Neural cell (in vitro differentiated cells): ENCODE data around the gene UBE2I. TPM values are rescaled to one million over a fixed set of nuclear protein-coding genes. Genes with fewer than 3 reads are reported as not detected.
"Not testable (repeated sequence)": the region's sequence is repeated elsewhere in the genome, so short reads cannot be mapped to it uniquely, and the experiment has no call there.

Source experiments
- H2AFZ ChIP-seq: fragments of 200-600, 300-800 bp; sonication (generic), shearing (Covaris generic); 2 replicates; pipeline ENCODE4 v1.6.0; 2014; ENCODE audit warnings: low read depth, mild to moderate bottlenecking, antibody characterized with exemption, low read length, moderate library complexity
- H3F3A ChIP-seq: fragments of 200-600 bp; shearing (Covaris generic); 2 replicates; pipeline ENCODE4 v1.6.1; 2016; ENCODE audit warnings: mild to moderate bottlenecking, moderate library complexity, mixed read lengths, antibody characterized with exemption, low read length; ENCODE audit not compliant: insufficient read depth, poor library complexity, severe bottlenecking
- H3K27ac ChIP-seq: fragments of 200-600, 300-800 bp; sonication (generic), shearing (Covaris generic); 2 replicates; pipeline ENCODE4 v1.5.1; 2014; ENCODE audit warnings: mild to moderate bottlenecking, low read length, moderate library complexity
- H3K27me3 ChIP-seq: fragments of 300-800, 200-600 bp; sonication (generic), shearing (Covaris generic); 2 replicates; pipeline ENCODE4 v1.6.0; 2014; ENCODE audit warnings: mild to moderate bottlenecking, low read depth, low read length, moderate library complexity; ENCODE audit not compliant: insufficient read depth
- H3K36me3 ChIP-seq: fragments of 300-800, 200-600 bp; sonication (generic), shearing (Covaris generic); 2 replicates; pipeline ENCODE4 v1.5.1; 2014; ENCODE audit warnings: mild to moderate bottlenecking, antibody characterized with exemption, low read length, moderate library complexity; ENCODE audit not compliant: insufficient read depth
- H3K4me2 ChIP-seq: fragments of 300-800, 200-600 bp; sonication (generic), shearing (Covaris generic); 2 replicates; pipeline ENCODE4 v1.6.0; 2014; ENCODE audit warnings: mild to moderate bottlenecking, low read length
- H3K4me3 ChIP-seq: fragments of 300-800, 200-600 bp; sonication (generic), shearing (Covaris generic); 2 replicates; pipeline ENCODE4 v1.5.1; 2014; ENCODE audit warnings: mild to moderate bottlenecking, low read length, moderate library complexity
- H3K79me2 ChIP-seq: fragments of 200-600 bp; shearing (Covaris generic); replicated peaks from 2 replicates; pipeline ENCODE4 v1.6.0; 2014; ENCODE audit warnings: mild to moderate bottlenecking, low read length, moderate library complexity; ENCODE audit not compliant: insufficient read depth
- H3K9ac ChIP-seq: fragments of 300-800, 200-600 bp; sonication (generic), shearing (Covaris generic); 2 replicates; pipeline ENCODE4 v1.6.1; 2016; ENCODE audit warnings: mild to moderate bottlenecking, low read length, mixed read lengths
- H3K9me2 ChIP-seq: fragments of 200-600 bp; shearing (Covaris generic); 2 replicates; pipeline ENCODE4 v1.6.1; 2016; ENCODE audit warnings: mild to moderate bottlenecking, low read length, mixed read lengths; ENCODE audit not compliant: insufficient read depth
- H3K9me3 ChIP-seq: fragments of 200-600, 300-800 bp; sonication (generic), shearing (Covaris generic); 2 replicates; pipeline ENCODE4 v1.6.1; 2016; ENCODE audit warnings: mild to moderate bottlenecking, mixed run types, low read length, moderate library complexity, mixed read lengths
- H4K20me1 ChIP-seq: fragments of 200-600 bp; shearing (Covaris generic); 2 replicates; pipeline ENCODE4 v1.6.1; 2016; ENCODE audit warnings: mild to moderate bottlenecking, mixed run types; ENCODE audit not compliant: insufficient read depth
- CTCF ChIP-seq: fragments of 450-650 bp; IDR thresholded peaks from 2 replicates; pipeline ENCODE4 v1.5.1; 2014; ENCODE audit warnings: antibody characterized with exemption, mild to moderate bottlenecking, moderate library complexity; ENCODE audit not compliant: poor library complexity, severe bottlenecking
- EP300 ChIP-seq: fragments of 450-650 bp; conservative IDR thresholded peaks from 2 replicates; pipeline ENCODE4 v1.6.1; 2014; ENCODE audit warnings: antibody characterized with exemption, mild to moderate bottlenecking, moderate library complexity; ENCODE audit not compliant: poor library complexity, severe bottlenecking
- EZH2 ChIP-seq: fragments of 200-600, 300-800 bp; shearing (Covaris generic), sonication (generic); IDR thresholded peaks from 2 replicates; pipeline ENCODE4 v1.6.1; 2014; ENCODE audit warnings: antibody characterized with exemption, low read length, borderline replicate concordance, mild to moderate bottlenecking; ENCODE audit not compliant: insufficient read depth, poor library complexity, severe bottlenecking
- MXI1 ChIP-seq: fragments of 450-650 bp; conservative IDR thresholded peaks from 2 replicates; pipeline ENCODE4 v1.6.1; 2014; ENCODE audit warnings: antibody characterized with exemption, mild to moderate bottlenecking; ENCODE audit not compliant: poor library complexity, severe bottlenecking
- POLR2AphosphoS5 ChIP-seq: IDR thresholded peaks from 2 replicates; pipeline ENCODE4 v1.6.1; 2012
- RAD21 ChIP-seq: fragments of 450-650 bp; conservative IDR thresholded peaks from 2 replicates; pipeline ENCODE4 v1.6.1; 2014; ENCODE audit warnings: antibody characterized with exemption, mild to moderate bottlenecking, moderate library complexity
- REST ChIP-seq: IDR thresholded peaks from 2 replicates; pipeline ENCODE4 v1.6.1; 2012; ENCODE audit warnings: borderline replicate concordance
- SMC3 ChIP-seq: fragments of 450-650 bp; conservative IDR thresholded peaks from 2 replicates; pipeline ENCODE4 v1.6.1; 2014; ENCODE audit warnings: antibody characterized with exemption, mild to moderate bottlenecking, moderate library complexity; ENCODE audit not compliant: poor library complexity
- TAF1 ChIP-seq: IDR thresholded peaks from 2 replicates; pipeline ENCODE4 v1.6.1; 2012; ENCODE audit warnings: low read depth
- polyA plus RNA-seq: library from polyadenylated mRNA; depleted of rRNA; stranded (reverse); fragments of >200 nt; gene quantifications from 2 replicates; pipeline ENCODE4 v1.2.3, GENCODE V29; 2014

The UBE2I gene
- polyA plus RNA-seq, 1 donor from 2014 or later: 111 TPM

- no peaks in the 10 kb centered on the region for H3K79me2 ChIP-seq
- no peak overlapping the region for H3K27ac ChIP-seq
- no peaks in the 10 kb centered on the region for H3K36me3 ChIP-seq
- H3K4me2 ChIP-seq: no peak overlapping the region
- H3K9me2 ChIP-seq: no peaks in the 10 kb centered on the region
- H3K4me3 ChIP-seq: no peak overlapping the region
- no peaks in the 10 kb centered on the region for H4K20me1 ChIP-seq
- H3K9me3 ChIP-seq: no peaks in the 10 kb centered on the region
- H2AFZ ChIP-seq: no peak overlapping the region
- no peak overlapping the region for H3K9ac ChIP-seq
- H3F3A ChIP-seq: no peaks in the 10 kb centered on the region
- TF ChIP-seq REST (no peak), TAF1 (no peak), RAD21 (no peak)
- H3K27me3 ChIP-seq: no peaks in the 10 kb centered on the region
Measured at GRCh38 chr16:1295465-1295864, 14.0 kb upstream of the UBE2I start.

GRCh38 chr16:1296688-1297017 is 12.8 kb upstream of the UBE2I start:
- not testable (repeated sequence) for H3K36me3 ChIP-seq, H3K9me2 ChIP-seq, H3K79me2 ChIP-seq, H3K9ac ChIP-seq, H3K4me3 ChIP-seq, H2AFZ ChIP-seq, H3K27me3 ChIP-seq, H3K9me3 ChIP-seq, H4K20me1 ChIP-seq, H3K4me2 ChIP-seq, H3K27ac ChIP-seq, H3F3A ChIP-seq

- Histone ChIP-seq H3K79me2 (no peaks in the 10 kb centered on the region), H3K9me2 (no peaks in the 10 kb centered on the region), H3K27me3 (no peaks in the 10 kb centered on the region), H3K36me3 (no peaks in the 10 kb centered on the region), H3K4me2 (no peak overlapping the region), H3F3A (no peaks in the 10 kb centered on the region), H3K4me3 (no peak overlapping the region), H3K9ac (no peak overlapping the region), H3K27ac (no peak overlapping the region), H4K20me1 (no peaks in the 10 kb centered on the region), H2AFZ (no peak overlapping the region), H3K9me3 (no peaks in the 10 kb centered on the region)
- TF ChIP-seq REST (no peak), TAF1 (no peak), MXI1 (no peak), EZH2 (no peak), SMC3 (no peak), RAD21 (no peak), CTCF (no peak), POLR2AphosphoS5 (no peak), EP300 (no peak)
Measured at GRCh38 chr16:1297018-1297696, 12.3 kb upstream of the UBE2I start.
